NT2/D1 (cell line): ENCODE measurements around the gene BFSP1.

Source experiments
- SUZ12 ChIP-seq: IDR thresholded peaks from 2 replicates; pipeline ENCODE4 v1.6.1; 2011; ENCODE audit not compliant: insufficient read length, insufficient read depth; ENCODE audit errors: extremely low read depth
- YY1 ChIP-seq: IDR thresholded peaks from 2 replicates; pipeline ENCODE4 v1.6.1; 2011; ENCODE audit not compliant: insufficient read length, insufficient read depth

DNA sequence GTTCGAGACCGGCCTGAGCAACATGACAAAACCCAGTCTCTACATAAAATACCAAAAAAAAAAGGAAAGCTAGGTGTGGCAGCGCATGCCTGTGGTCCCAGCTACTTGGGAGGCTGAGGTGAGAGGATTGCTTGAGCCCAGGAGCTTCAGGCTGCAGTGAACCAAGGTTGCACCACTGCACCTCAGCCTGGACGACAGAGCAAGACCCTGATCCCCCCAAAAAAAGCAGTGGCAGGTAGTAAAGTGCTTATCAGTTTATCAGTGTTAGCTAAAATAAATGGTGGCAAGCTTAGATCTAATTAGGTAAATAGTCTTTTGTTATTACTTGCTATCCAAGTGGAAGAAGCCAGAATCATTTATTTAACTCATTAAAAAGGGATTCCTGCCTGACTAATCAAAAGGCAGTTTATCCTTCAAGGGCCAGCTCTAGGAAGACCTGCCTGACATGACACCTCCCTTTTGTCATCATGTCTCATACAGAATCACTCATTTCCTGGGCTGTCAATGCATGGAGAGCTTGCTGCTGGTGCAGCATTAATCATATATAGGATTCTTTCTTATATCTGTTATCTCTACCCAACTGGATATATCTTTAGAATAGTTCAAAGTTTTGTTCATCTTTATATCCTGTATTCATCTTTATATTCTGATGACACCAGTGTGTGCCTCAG, 48.3 kb upstream of the BFSP1 start:
- TF ChIP-seq YY1: no peak
- no peak for TF ChIP-seq SUZ12
